Heart left ventricle (tissue), 16 donors: ENCODE data around the gene ANKRD30A. TPM values are rescaled to one million over a fixed set of nuclear protein-coding genes. Genes with fewer than 3 reads are reported as not detected.
"Not testable (repeated sequence)": the region's sequence is repeated elsewhere in the genome, so short reads cannot be mapped to it uniquely, and the experiment has no call there.

Experiments
- ATAC-seq, 4 donors: fragments of 200-7000 bp; cut with Tn5 transposase; one replicate each; pipeline ENCODE4 v1.9.1; 2020 to 2022; ENCODE audit warnings: moderate library complexity in 4 of 4, mild to moderate bottlenecking in 3 of 4, moderate number of reproducible peaks in 1 of 4
- DNase-seq, 5 donors: peaks; one replicate each; pipeline ENCODE4 v3.0.0-alpha.2; 2020
- H3K27ac ChIP-seq, 12 donors: fragments of 200-600 bp; sonication (generic) in 4 of 12; one replicate each; pipeline versions ENCODE4 v1.5.0 to v1.8.0; 2016 to 2022; ENCODE audit warnings: mild to moderate bottlenecking in 2 of 12
- H3K27me3 ChIP-seq, 9 donors: fragments of 200-600 bp; sonication (generic) in 2 of 9; one replicate each; pipeline versions ENCODE4 v1.5.1 to v1.8.0; 2016 to 2022; ENCODE audit warnings: mild to moderate bottlenecking in 3 of 9
- H3K36me3 ChIP-seq, 9 donors: fragments of 200-600 bp; sonication (generic) in 2 of 9; one replicate each; pipeline versions ENCODE4 v1.5.0 to v1.8.0; 2018 to 2022; ENCODE audit warnings: mild to moderate bottlenecking in 2 of 9
- H3K4me1 ChIP-seq, 12 donors: fragments of 200-600 bp; sonication (generic) in 4 of 12; one replicate each; pipeline versions ENCODE4 v1.5.0 to v1.8.0; 2016 to 2022; ENCODE audit warnings: mild to moderate bottlenecking in 3 of 12
- H3K4me3 ChIP-seq, 12 donors: fragments of 200-600 bp; sonication (generic) in 4 of 12; one replicate each; pipeline versions ENCODE4 v1.5.0 to v1.8.0; 2017 to 2022; ENCODE audit warnings: mild to moderate bottlenecking in 9 of 12, moderate library complexity in 4 of 12
- H3K9me3 ChIP-seq, 12 donors: fragments of 200-600 bp; sonication (generic) in 4 of 12; one replicate each; pipeline versions ENCODE4 v1.5.0 to v1.8.0; 2016 to 2022; ENCODE audit warnings: mild to moderate bottlenecking in 1 of 12
- CTCF ChIP-seq, 12 donors: fragments of 200-600 bp; sonication (generic) in 4 of 12; IDR thresholded peaks; one replicate each; pipeline versions ENCODE4 v1.5.0 to v1.8.0; 2018 to 2022; ENCODE audit warnings: antibody characterized with exemption in 12 of 12, mild to moderate bottlenecking in 5 of 12
- POLR2A ChIP-seq, 2 donors: fragments of 450-650 bp; IDR thresholded peaks; one replicate each; pipeline ENCODE4 v1.6.1; 2017; ENCODE audit warnings: antibody characterized with exemption in 2 of 2, mild to moderate bottlenecking in 2 of 2, moderate library complexity in 2 of 2
- WGBS, 4 donors: extraction: QIAGEN DNeasy Blood & Tissue Kit in 2 of 4; methylation state at CpG; one replicate each; pipeline versions ENCODE4 v1.1.5 to v1.1.7; 2013 to 2018; 5-methylcytosine and 5-hydroxymethylcytosine counted together
- intact Hi-C, 10 donors: fragments of 100-400 bp; cut with DNase I; formaldehyde crosslinking; loops; one replicate each; pipeline versions ENCODE4 v1.11.1 to v1.14.2; 2022
- polyA plus RNA-seq, 2 donors: library from polyadenylated mRNA; stranded (reverse); fragments of 200-250 nt; gene quantifications; one replicate each; pipeline ENCODE4 v1.2.3, GENCODE V29; 2013
- total RNA-seq, 9 donors: library from RNA; depleted of rRNA in 2 of 9; stranded (reverse); fragments of >200 nt in 2 of 9; fragmentation: NEBNext Ultra II Directional in 3 of 9; extraction: Animal tissue kit (Norgen Biotek cat#: 25700) in 3 of 9; gene quantifications; one replicate each; pipeline versions ENCODE4 v1.1.0 to v1.2.4, GENCODE V29; 2016 to 2023
- donor health status: ischemic (EF 13 %, LVEDD 7.1; RV severe dilation, severe dysfunction).
- donor health status: healthy with polysubstance abuse.
- donor health status: DM: no; HTN: yes; CAD: no.
- donor health status: DM: no; HTN: no; CAD: no.
- donor health status: ischemic (EF 25% LVEDD 6.9; RV normal size, moderate dysfunction).
- donor health status: ischemic (EF 25% LVEDD 5.7; RV mildly dilated, moderate dysfunction).
- donor health status: healthy.
- donor health status: DM: yes; HTN: yes; CAD: no.
- donor health status: ischemic (EF 35%, LVEDD 5.7; RV mildly dilated, moderate dysfunction).
- donor health status: nonischemic (EF 11% LVEDD 7.7; RV severe dilation, severe dysfunction).
- donor health status: DM: yes; HTN: yes; CAD: no.
- donor health status: PGD.
- donor health status: ischemic (EF 29% LVEDD 5.4; RV normal size, mild dysfunction).
- donor health status: nonischemic (EF 23%, LVEDD 6.1; RV moderate dilation, normal function).

The ANKRD30A gene
- total and polyA plus RNA-seq, 11 donors, result not detected

- WGBS, 4 donors, result 72 to 80% (median 73%) methylated on average over 3 of the region's 3 CpGs
- Histone ChIP-seq H3K9me3 (peaks cover 0 to 26% (median 0%) of the 10 kb centered on the region in 12 donors), H3K27ac (no peak overlapping the region), H3K27me3 (no peaks in the 10 kb centered on the region), H3K36me3 (no peaks in the 10 kb centered on the region), H3K4me3 (no peak overlapping the region), H3K4me1 (no peaks in the 10 kb centered on the region)
- intact Hi-C loops, result no loop called here
- DNase-seq, result no peak
- TF ChIP-seq CTCF (IDR thresholded peaks at IDR 0.05), result no peak
- no peak for TF ChIP-seq POLR2A (IDR thresholded peaks at IDR 0.05)
- ATAC-seq, result no peak
These were observed 255.9 kb downstream of the ANKRD30A start for GRCh38 chr10:37381271-37381670.

GRCh38 chr10:37384923-37385322 lies 259.5 kb downstream of the ANKRD30A start:
- TF ChIP-seq CTCF (IDR thresholded peaks at IDR 0.05), result no peak
- TF ChIP-seq POLR2A (IDR thresholded peaks at IDR 0.05), result no peak
- Histone ChIP-seq H3K27me3 (no peaks in the 10 kb centered on the region), H3K4me1 (no peaks in the 10 kb centered on the region), H3K27ac (no peak overlapping the region), H3K36me3 (no peaks in the 10 kb centered on the region), H3K9me3 (peaks cover 0 to 26% (median 0%) of the 10 kb centered on the region in 12 donors), H3K4me3 (no peak overlapping the region)
- no peak for ATAC-seq
- 79 to 83% (median 83%) methylated on average over 4 of the region's 4 CpGs for WGBS, 4 donors
- no peak for DNase-seq
- intact Hi-C loops, result no loop called here

GRCh38 chr10:37390926-37391325 lies 265.5 kb downstream of the ANKRD30A start:
- no peak for DNase-seq
- TF ChIP-seq POLR2A (IDR thresholded peaks at IDR 0.05), result no peak
- H3K27ac ChIP-seq, result no peak overlapping the region
- no peaks in the 10 kb centered on the region for H3K36me3 ChIP-seq
- no peak overlapping the region for H3K4me3 ChIP-seq
- WGBS, 4 donors, result 67 to 76% (median 72%) methylated on average over 3 of the region's 3 CpGs
- intact Hi-C loops, result no loop called here
- H3K27me3 ChIP-seq, result peaks cover 0 to 9% (median 0%) of the 10 kb centered on the region in 9 donors
- no peaks in the 10 kb centered on the region for H3K9me3 ChIP-seq
- no peaks in the 10 kb centered on the region for H3K4me1 ChIP-seq
- no peak for ATAC-seq

- H3K4me3 ChIP-seq, intact Hi-C loops, ATAC-seq, H3K9me3 ChIP-seq, H3K4me1 ChIP-seq, DNase-seq, H3K27ac ChIP-seq, H3K27me3 ChIP-seq, H3K36me3 ChIP-seq: not testable (repeated sequence)
- WGBS, 4 donors, result 53 to 64% (median 60%) methylated on average over 2 of the region's 2 CpGs
These were observed 275.4 kb downstream of the ANKRD30A start for GRCh38 chr10:37400774-37401173.

GRCh38 chr10:37401225-37401624 lies 275.8 kb downstream of the ANKRD30A start:
- ATAC-seq (no peak), DNase-seq (no peak)
- no peak overlapping the region for H3K4me3 ChIP-seq
- 44 to 64% (median 59%) methylated on average over 3 of the region's 3 CpGs for WGBS, 4 donors
- H3K4me1 ChIP-seq, result no peaks in the 10 kb centered on the region
- H3K27ac ChIP-seq, result no peak overlapping the region
- H3K27me3 ChIP-seq, result no peaks in the 10 kb centered on the region
- intact Hi-C loops, result no loop called here
- H3K36me3 ChIP-seq, result no peaks in the 10 kb centered on the region
- TF ChIP-seq CTCF (IDR thresholded peaks at IDR 0.05), result no peak
- no peak for TF ChIP-seq POLR2A (IDR thresholded peaks at IDR 0.05)
- peaks cover 0 to 5% (median 0%) of the 10 kb centered on the region in 12 donors for H3K9me3 ChIP-seq
